WI38 (cell line): ENCODE measurements around the gene HMGXB4.

Source experiments
- H3K4me3 ChIP-seq: 2 replicates; pipeline ENCODE4 v1.5.1; 2011; ENCODE audit warnings: low read depth, mild to moderate bottlenecking, control low read depth, low read length
- CTCF ChIP-seq: IDR thresholded peaks from 2 replicates; pipeline ENCODE4 v1.5.1; 2012; ENCODE audit warnings: low read depth, mild to moderate bottlenecking, control low read depth, low read length

Gene HMGXB4

DNA sequence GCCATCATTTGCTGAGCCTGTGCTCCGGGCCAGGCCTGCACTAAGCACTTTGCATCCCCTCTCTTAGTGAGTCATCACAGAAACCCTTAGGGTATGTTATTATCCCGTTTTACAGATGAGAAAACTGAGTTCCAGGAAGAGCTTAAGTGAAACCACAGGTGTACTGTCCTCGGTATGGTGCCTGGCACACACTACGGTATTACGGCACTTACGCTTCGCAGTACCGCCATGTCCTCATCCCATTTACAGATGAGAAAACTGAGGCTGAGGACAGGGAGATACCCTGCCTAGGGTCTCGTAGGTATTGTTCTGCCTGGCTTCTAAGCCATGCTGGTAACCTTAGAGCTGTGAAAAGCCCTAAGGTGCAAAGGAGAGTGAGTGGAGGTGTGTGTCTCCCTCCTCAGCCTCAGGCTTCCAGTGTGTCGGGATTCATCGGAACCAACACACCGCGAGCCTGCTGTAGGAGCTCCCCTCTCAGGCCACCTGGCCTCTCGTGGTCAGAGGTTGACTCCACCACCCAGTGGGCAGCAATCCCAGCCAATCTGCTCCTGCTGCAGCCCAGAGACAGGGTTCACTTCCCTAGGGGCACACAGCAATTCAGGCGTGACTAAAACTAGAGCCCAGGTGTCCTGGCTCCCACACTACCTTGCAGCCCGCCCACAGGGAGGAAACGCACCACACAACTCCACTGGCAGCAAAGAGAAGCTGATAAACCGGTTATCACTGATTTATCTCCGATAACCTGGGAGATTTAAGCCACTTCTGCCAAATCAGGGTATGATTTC is 84.0 kb downstream of the HMGXB4 start:
- no peak for TF ChIP-seq CTCF
- H3K4me3 ChIP-seq = no peak overlapping the region

DNA sequence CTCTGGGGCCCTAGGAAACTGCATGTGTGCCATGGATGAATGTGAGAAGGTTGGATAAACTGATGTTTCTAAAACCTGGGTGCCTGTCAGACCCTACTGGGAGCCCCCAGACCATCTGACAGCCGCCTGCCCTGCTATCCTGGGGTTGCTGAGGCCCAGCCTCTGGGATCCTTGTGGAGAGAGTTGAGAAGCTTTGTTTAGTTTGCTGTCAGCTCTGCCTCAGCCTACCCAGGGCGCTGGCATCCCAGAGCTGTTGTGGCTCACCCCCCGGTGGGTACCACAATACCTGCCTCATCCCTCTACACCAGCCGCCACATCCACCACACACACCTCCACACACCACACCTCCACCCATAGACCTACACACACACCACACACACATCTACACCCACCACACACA is 85.1 kb downstream of the HMGXB4 start:
- no peak for TF ChIP-seq CTCF
- no peak overlapping the region for H3K4me3 ChIP-seq

- no peak for TF ChIP-seq CTCF
- H3K4me3 ChIP-seq = no peak overlapping the region
Measured at GRCh38 chr22:35343664-35344550, 86.6 kb downstream of the HMGXB4 start.

- no peak overlapping the region for H3K4me3 ChIP-seq
- no peak for TF ChIP-seq CTCF
Measured at GRCh38 chr22:35344956-35345690, 87.8 kb downstream of the HMGXB4 start.
